WTC11 (cell line): Measurements from ENCODE around the gene GOT2. TPM values are rescaled to one million over a fixed set of nuclear protein-coding genes. Genes with fewer than 3 reads are reported as not detected.

Source experiments
- ATAC-seq: fragments of 200-7000 bp; cut with Tn5 transposase; 2 replicates; pipeline ENCODE4 v1.10.0; 2021; ENCODE audit warnings: mild to moderate bottlenecking, moderate library complexity
- CTCF ChIA-PET: fragments of 300-600 bp; sonication (Branson Sonifier 250); formaldehyde crosslinking; loops from one replicate; lab custom pipeline; 2021; ENCODE audit warnings: antibody characterized with exemption; lab: Charles Lee
- POLR2A ChIA-PET: fragments of 350-600 bp; sonication (Branson Sonifier 250); formaldehyde crosslinking; loops from one replicate; lab custom pipeline; 2021; ENCODE audit warnings: antibody characterized with exemption; lab: Charles Lee
- DNase-seq: peaks from one replicate; pipeline ENCODE4 v3.0.0; 2021; ENCODE audit warnings: low spot score
- H3K27ac Mint-ChIP-seq: 2 replicates; pipeline ENCODE4 v1.8.0; 2021; ENCODE audit warnings: mixed read lengths
- H3K27me3 Mint-ChIP-seq: 2 replicates; pipeline ENCODE4 v1.8.0; 2021; ENCODE audit warnings: low read depth, mild to moderate bottlenecking, moderate library complexity, mixed read lengths
- H3K36me3 Mint-ChIP-seq: 2 replicates; pipeline ENCODE4 v1.8.0; 2021; ENCODE audit warnings: mixed read lengths
- H3K4me1 Mint-ChIP-seq: 2 replicates; pipeline ENCODE4 v1.8.0; 2022; ENCODE audit warnings: mixed read lengths
- H3K4me3 Mint-ChIP-seq: 2 replicates; pipeline ENCODE4 v1.8.0; 2021; ENCODE audit warnings: mild to moderate bottlenecking, moderate library complexity, mixed read lengths
- H3K9me3 Mint-ChIP-seq: 2 replicates; pipeline ENCODE4 v1.8.0; 2021; ENCODE audit warnings: mixed read lengths
- ATF2 ChIP-seq: sonication (generic); formaldehyde crosslinking; IDR thresholded peaks from 2 replicates; pipeline ENCODE4 v1.8.1; 2022; ENCODE audit warnings: low read depth, missing genetic modification reagents, borderline replicate concordance
- CBFB ChIP-seq: sonication (generic); formaldehyde crosslinking; IDR thresholded peaks from 2 replicates; pipeline ENCODE4 v1.8.1; 2022; ENCODE audit warnings: mild to moderate bottlenecking, low read depth, missing genetic modification reagents
- CREM ChIP-seq: sonication (generic); formaldehyde crosslinking; IDR thresholded peaks from 2 replicates; pipeline ENCODE4 v1.8.1; 2022; ENCODE audit warnings: mild to moderate bottlenecking, missing genetic modification reagents, moderate library complexity
- ESRRA ChIP-seq: sonication (generic); formaldehyde crosslinking; IDR thresholded peaks from 2 replicates; pipeline ENCODE4 v1.8.1; 2022; ENCODE audit warnings: mild to moderate bottlenecking, missing genetic modification reagents, borderline replicate concordance
- FOXJ3 ChIP-seq: sonication (generic); formaldehyde crosslinking; IDR thresholded peaks from 2 replicates; pipeline ENCODE4 v1.9.0; 2021; ENCODE audit warnings: missing genetic modification reagents, mild to moderate bottlenecking, borderline replicate concordance
- FOXP1 ChIP-seq: sonication (generic); formaldehyde crosslinking; IDR thresholded peaks from 2 replicates; pipeline ENCODE4 v1.8.0; 2022; ENCODE audit warnings: missing genetic modification reagents, mild to moderate bottlenecking, moderate library complexity, borderline replicate concordance
- MYBL2 ChIP-seq: sonication (generic); formaldehyde crosslinking; IDR thresholded peaks from 2 replicates; pipeline ENCODE4 v1.8.1; 2023; ENCODE audit warnings: mild to moderate bottlenecking, moderate library complexity, missing genetic modification reagents
- NFYB ChIP-seq: sonication (generic); formaldehyde crosslinking; conservative IDR thresholded peaks from 2 replicates; pipeline ENCODE4 v1.8.0; 2022; ENCODE audit warnings: low read depth, missing genetic modification reagents
- NR2C2 ChIP-seq: sonication (generic); formaldehyde crosslinking; IDR thresholded peaks from 2 replicates; pipeline ENCODE4 v1.8.0; 2022; ENCODE audit warnings: mild to moderate bottlenecking, missing genetic modification reagents
- OVOL2 ChIP-seq: fragments of 250-450 bp; sonication (Bioruptor Pico); IDR thresholded peaks from 2 replicates; pipeline ENCODE4 v1.9.0; 2021; ENCODE audit warnings: mild to moderate bottlenecking, borderline replicate concordance
- PRRX2 ChIP-seq: fragments of 250-450 bp; sonication (Bioruptor Pico); IDR thresholded peaks from 2 replicates; pipeline ENCODE4 v1.8.0; 2021; ENCODE audit warnings: mild to moderate bottlenecking
- RELA ChIP-seq: sonication (generic); formaldehyde crosslinking; IDR thresholded peaks from 2 replicates; pipeline ENCODE4 v1.8.1; 2022; ENCODE audit warnings: missing genetic modification reagents, mild to moderate bottlenecking, borderline replicate concordance
- SOX15 ChIP-seq: fragments of 250-450 bp; sonication (Bioruptor Pico); IDR thresholded peaks from 2 replicates; pipeline ENCODE4 v1.9.0; 2021; ENCODE audit warnings: mild to moderate bottlenecking
- TCF7 ChIP-seq: sonication (generic); formaldehyde crosslinking; IDR thresholded peaks from 2 replicates; pipeline ENCODE4 v1.8.0; 2022; ENCODE audit warnings: mild to moderate bottlenecking, low read depth, missing genetic modification reagents, moderate library complexity
- TP53 ChIP-seq: sonication (generic); formaldehyde crosslinking; IDR thresholded peaks from 2 replicates; pipeline ENCODE4 v1.8.1; 2023; ENCODE audit warnings: mild to moderate bottlenecking, missing genetic modification reagents
- ZBTB21 ChIP-seq: sonication (generic); formaldehyde crosslinking; IDR thresholded peaks from 2 replicates; pipeline ENCODE4 v1.8.1; 2023; ENCODE audit warnings: mild to moderate bottlenecking, missing genetic modification reagents, borderline replicate concordance
- ZNF263 ChIP-seq: sonication (generic); formaldehyde crosslinking; IDR thresholded peaks from 2 replicates; pipeline ENCODE4 v1.8.1; 2022; ENCODE audit warnings: low read depth, mild to moderate bottlenecking, moderate library complexity, missing genetic modification reagents
- ZNF416 ChIP-seq: fragments of 250-450 bp; sonication (Bioruptor Pico); IDR thresholded peaks from 2 replicates; pipeline ENCODE4 v1.9.0; 2021; ENCODE audit warnings: mild to moderate bottlenecking, inconsistent platforms
- total RNA-seq: library from RNA; stranded (reverse); gene quantifications from 3 replicates; pipeline ENCODE4 v1.2.3, GENCODE V29; 2021
- TF ChIP-seq, protein P1 (sequence below): sonication (generic); formaldehyde crosslinking; IDR thresholded peaks from 2 replicates; pipeline ENCODE4 v1.8.0; 2022; ENCODE audit warnings: mild to moderate bottlenecking, missing genetic modification reagents
- TF ChIP-seq, protein P2 (sequence below): sonication (generic); formaldehyde crosslinking; IDR thresholded peaks from 2 replicates; pipeline ENCODE4 v1.8.0; 2023; ENCODE audit warnings: missing genetic modification reagents
- TF ChIP-seq, protein P3 (sequence below): sonication (generic); formaldehyde crosslinking; IDR thresholded peaks from 2 replicates; pipeline ENCODE4 v1.8.0; 2022; ENCODE audit warnings: missing genetic modification reagents

Gene GOT2
- total RNA-seq, 1 experiment from 2014 or later = 192 TPM

DNA sequence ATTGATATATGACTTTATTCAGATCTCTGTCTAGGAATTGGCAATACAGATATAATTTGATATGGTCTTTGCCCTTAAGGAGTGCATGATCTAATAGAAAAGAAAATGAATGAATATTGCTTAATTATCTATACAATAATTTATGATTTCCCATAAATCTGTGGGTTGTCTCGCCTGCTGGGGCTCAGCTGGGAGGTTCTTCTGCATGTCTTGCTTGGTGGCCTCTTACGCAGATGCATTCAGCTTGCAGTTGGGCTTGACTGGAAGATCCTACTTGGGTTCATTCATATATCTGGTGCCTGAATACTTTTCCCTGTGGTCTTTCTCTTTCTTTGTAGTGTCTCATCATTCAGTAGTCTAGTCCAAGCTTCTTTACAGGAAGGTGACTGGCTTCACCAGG is 34.0 kb upstream of the GOT2 start:
- TF ChIP-seq, protein P1, sequence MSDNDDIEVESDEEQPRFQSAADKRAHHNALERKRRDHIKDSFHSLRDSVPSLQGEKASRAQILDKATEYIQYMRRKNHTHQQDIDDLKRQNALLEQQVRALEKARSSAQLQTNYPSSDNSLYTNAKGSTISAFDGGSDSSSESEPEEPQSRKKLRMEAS (CRISPR knock-in tag) = no peak
- TF ChIP-seq FOXJ3 (CRISPR knock-in tag) = no peak
- H3K4me1 Mint-ChIP-seq = no peaks in the 10 kb centered on the region
- no peak overlapping the region for H3K27ac Mint-ChIP-seq
- no peak overlapping the region for H3K4me3 Mint-ChIP-seq
- peaks cover 10% of the 10 kb centered on the region for H3K9me3 Mint-ChIP-seq
- DNase-seq (no peak), ATAC-seq (no peak)
- ChIA-PET POLR2A (no interaction called here), CTCF (interaction anchor here (2.4 kb wide), 1 partner anchor 12 kb away, joined by 6 read pairs; no protein-coding TSS in a partner anchor)
- H3K27me3 Mint-ChIP-seq = peaks cover 6% of the 10 kb centered on the region
- no peaks in the 10 kb centered on the region for H3K36me3 Mint-ChIP-seq

DNA sequence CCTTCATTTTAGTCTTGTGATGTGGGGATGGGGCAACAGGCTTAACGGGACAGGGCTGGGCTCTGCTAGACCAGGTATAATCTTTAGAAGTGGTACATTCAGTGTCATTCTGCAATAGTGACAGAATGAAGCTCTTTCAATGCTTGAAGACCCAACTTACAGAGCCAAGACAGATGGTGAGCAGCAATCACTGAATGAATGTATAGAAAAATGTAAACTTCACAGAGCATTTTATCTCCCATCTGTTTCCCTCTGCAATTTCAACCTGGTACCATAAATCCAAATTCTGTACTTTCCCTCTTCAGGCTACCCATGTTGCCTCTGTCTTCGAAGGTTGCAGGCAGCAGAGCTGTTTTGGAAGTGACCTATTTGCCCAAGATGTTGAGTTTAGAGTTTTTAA is 33.5 kb upstream of the GOT2 start:
- CTCF ChIA-PET = interaction anchor here (2.4 kb wide), 1 partner anchor 11 kb away, joined by 6 read pairs; no protein-coding TSS in a partner anchor
- H3K4me1 Mint-ChIP-seq = no peaks in the 10 kb centered on the region
- no peak for TF ChIP-seq ZBTB21 (CRISPR knock-in tag)
- TF ChIP-seq, protein P2, sequence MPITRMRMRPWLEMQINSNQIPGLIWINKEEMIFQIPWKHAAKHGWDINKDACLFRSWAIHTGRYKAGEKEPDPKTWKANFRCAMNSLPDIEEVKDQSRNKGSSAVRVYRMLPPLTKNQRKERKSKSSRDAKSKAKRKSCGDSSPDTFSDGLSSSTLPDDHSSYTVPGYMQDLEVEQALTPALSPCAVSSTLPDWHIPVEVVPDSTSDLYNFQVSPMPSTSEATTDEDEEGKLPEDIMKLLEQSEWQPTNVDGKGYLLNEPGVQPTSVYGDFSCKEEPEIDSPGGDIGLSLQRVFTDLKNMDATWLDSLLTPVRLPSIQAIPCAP = no peak
- no peak for TF ChIP-seq FOXP1 (CRISPR knock-in tag)
- TF ChIP-seq SOX15 (CRISPR knock-in tag) = no peak
- TF ChIP-seq RELA (CRISPR knock-in tag) = no peak
- TF ChIP-seq OVOL2 (CRISPR knock-in tag) = no peak
- TF ChIP-seq ZNF263 = no peak
- no peak for TF ChIP-seq TP53 (CRISPR knock-in tag)
- TF ChIP-seq CREM (CRISPR knock-in tag) = no peak
- TF ChIP-seq ATF2 (CRISPR knock-in tag) = no peak
- TF ChIP-seq NR2C2 (CRISPR knock-in tag) = no peak
- no peak for TF ChIP-seq PRRX2 (CRISPR knock-in tag)
- TF ChIP-seq MYBL2 (CRISPR knock-in tag) = no peak
- TF ChIP-seq, protein P3, sequence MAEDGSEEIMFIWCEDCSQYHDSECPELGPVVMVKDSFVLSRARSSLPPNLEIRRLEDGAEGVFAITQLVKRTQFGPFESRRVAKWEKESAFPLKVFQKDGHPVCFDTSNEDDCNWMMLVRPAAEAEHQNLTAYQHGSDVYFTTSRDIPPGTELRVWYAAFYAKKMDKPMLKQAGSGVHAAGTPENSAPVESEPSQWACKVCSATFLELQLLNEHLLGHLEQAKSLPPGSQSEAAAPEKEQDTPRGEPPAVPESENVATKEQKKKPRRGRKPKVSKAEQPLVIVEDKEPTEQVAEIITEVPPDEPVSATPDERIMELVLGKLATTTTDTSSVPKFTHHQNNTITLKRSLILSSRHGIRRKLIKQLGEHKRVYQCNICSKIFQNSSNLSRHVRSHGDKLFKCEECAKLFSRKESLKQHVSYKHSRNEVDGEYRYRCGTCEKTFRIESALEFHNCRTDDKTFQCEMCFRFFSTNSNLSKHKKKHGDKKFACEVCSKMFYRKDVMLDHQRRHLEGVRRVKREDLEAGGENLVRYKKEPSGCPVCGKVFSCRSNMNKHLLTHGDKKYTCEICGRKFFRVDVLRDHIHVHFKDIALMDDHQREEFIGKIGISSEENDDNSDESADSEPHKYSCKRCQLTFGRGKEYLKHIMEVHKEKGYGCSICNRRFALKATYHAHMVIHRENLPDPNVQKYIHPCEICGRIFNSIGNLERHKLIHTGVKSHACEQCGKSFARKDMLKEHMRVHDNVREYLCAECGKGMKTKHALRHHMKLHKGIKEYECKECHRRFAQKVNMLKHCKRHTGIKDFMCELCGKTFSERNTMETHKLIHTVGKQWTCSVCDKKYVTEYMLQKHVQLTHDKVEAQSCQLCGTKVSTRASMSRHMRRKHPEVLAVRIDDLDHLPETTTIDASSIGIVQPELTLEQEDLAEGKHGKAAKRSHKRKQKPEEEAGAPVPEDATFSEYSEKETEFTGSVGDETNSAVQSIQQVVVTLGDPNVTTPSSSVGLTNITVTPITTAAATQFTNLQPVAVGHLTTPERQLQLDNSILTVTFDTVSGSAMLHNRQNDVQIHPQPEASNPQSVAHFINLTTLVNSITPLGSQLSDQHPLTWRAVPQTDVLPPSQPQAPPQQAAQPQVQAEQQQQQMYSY (CRISPR knock-in tag) = no peak
- TF ChIP-seq ESRRA = no peak
- TF ChIP-seq CBFB (CRISPR knock-in tag) = no peak
- TF ChIP-seq ZNF416 = no peak
- no peak for TF ChIP-seq NFYB
- TF ChIP-seq TCF7 (CRISPR knock-in tag) = no peak
- H3K36me3 Mint-ChIP-seq = no peaks in the 10 kb centered on the region
- DNase-seq (no peak), ATAC-seq (no peak)
- POLR2A ChIA-PET = no interaction called here
- H3K9me3 Mint-ChIP-seq = peaks cover 10% of the 10 kb centered on the region
- no peak overlapping the region for H3K4me3 Mint-ChIP-seq
- H3K27me3 Mint-ChIP-seq = peaks cover 6% of the 10 kb centered on the region
- no peak overlapping the region for H3K27ac Mint-ChIP-seq
